Left colon (tissue), 2 donors: ENCODE results near the gene PRPF18. TPM values are rescaled to one million over a fixed set of nuclear protein-coding genes. Genes with fewer than 3 reads are reported as not detected.

Source experiments
- ATAC-seq: fragments of 200-7000 bp; cut with Tn5 transposase; one replicate; pipeline ENCODE4 v1.9.1; 2020; ENCODE audit warnings: mild to moderate bottlenecking, moderate library complexity
- DNase-seq, 2 donors: peaks; one replicate each; pipeline ENCODE4 v3.0.0-alpha.2; 2020
- intact Hi-C, 2 donors: fragments of 100-400 bp; cut with DNase I in 1 of 2; cut with micrococcal nuclease in 1 of 2; formaldehyde crosslinking; loops; one replicate each; pipeline versions ENCODE4 v1.11.2 to v1.14.0; 2022; cut with DNase I, micrococcal nuclease
- total RNA-seq, 2 donors: library from RNA; stranded (reverse); fragmentation: NEBNext Ultra II Directional; extraction: Animal tissue kit (Norgen Biotek cat#: 25700); gene quantifications; one replicate each; pipeline ENCODE4 v1.2.1, GENCODE V29; 2021
- donor health status: DM: no; HTN: no; CAD: no.
- donor health status: DM: yes; HTN: yes; CAD: no.

The PRPF18 gene
- total RNA-seq, 2 donors from 2014 or later, result 19.8 to 22.4 TPM

DNA sequence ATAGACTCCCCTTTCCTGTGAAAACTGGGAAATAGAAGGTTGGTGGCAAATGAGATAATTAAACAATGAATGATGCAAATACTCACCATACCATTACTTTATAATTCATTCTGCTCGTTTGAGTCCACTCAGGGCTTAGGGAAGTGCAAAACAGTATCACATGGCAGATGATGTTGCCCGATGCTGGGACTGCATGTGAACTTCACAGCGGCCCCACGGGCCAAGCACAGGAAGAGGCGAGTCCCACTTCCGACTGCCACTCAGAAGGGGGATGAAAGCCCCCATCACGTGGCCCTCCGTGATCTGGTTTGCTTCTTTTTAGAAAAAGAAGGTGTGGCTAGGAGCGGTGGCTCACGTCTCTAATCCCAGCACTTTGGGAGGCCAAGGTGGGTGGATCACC, 71.5 kb downstream of the PRPF18 start:
- DNase-seq (no peak), ATAC-seq (no peak)
- intact Hi-C loops, result no loop called here

DNA sequence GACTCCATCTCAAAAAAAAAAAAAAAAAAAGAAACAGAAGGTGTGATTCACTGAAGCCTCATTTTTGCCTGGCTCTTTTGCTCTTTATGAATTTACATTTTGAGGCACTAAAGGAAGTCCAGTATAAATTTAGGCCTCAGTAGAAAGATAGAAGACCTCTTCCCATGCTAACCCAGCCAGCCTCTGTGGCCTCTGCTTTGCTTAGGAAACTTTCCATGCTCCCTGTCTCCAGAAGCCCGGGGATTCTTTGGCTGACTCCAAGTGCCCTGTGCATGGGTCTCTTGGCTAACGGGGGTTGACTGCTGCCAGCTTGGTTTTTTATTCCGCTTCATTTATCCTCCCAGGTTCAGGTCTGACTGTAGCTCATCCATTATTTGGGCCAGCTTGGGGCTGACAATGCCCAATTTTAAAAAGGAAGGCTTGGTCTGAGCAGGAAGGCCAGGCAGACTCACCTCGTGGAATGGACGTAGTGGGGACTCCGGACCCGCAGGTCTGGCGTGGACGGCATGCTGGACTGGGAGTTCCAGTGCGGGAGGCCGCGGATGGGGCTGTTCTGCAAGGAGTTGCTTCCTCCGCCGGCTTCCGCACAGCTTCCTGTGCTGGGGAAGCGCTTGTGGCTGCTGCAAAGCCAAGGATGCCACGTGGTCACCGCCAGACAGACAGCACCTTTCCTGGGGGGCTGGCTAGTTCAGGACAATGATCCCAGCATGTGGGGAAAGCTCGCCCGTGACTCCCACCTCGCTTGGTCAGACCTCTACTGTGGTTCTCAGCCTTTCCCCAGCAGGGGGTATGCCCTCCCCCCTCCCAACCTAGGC, 72.3 kb downstream of the PRPF18 start:
- ATAC-seq, result no peak
- DNase-seq, result peak; percentile 25 to 44
- intact Hi-C loops, result no loop called here

DNA sequence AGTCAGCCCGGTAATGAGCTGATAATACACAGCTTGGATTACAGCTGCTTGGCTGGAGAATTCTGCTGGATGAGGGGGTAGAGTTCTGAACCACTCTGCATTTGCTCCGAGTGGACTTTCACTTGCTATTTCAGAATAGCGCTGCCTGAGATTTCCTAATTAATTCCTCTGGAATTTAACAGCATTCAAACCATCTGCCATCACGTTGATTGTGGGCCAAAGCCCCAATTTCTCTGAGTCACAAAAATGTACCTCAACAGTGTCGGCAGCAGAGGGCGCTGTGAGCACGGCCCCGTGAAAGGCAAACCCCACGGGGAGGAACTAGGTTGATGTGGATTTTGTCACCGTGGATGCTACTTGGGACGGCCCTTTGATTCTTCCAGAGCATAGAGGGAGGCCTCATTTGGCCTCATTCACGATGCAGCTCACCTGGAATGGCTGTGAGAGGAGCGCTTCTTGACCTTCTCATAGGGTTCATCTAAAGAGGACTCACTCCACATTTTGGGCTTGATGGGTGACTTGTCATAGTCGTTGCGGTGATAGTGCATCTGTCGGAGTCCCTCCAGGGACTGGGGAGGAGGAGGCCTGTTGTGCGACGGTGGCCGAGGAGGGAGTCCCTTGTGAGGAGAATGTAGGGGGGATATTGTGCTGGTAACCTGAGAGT, 73.3 kb downstream of the PRPF18 start:
- intact Hi-C loops, result loop anchor here (2.0 to 10.0 kb wide), 2 partner anchors 113 to 115 kb away; no protein-coding TSS in a partner anchor
- ATAC-seq, result peak; percentile 59
- DNase-seq, result peak; percentile 42 to 67

GRCh38 chr10:13660551-13660920, 73.8 kb downstream of the PRPF18 start:
- ATAC-seq (no peak), DNase-seq (no peak)
- intact Hi-C loops, result loop anchor here (2.0 to 10.0 kb wide), 2 partner anchors 112 to 114 kb away; no protein-coding TSS in a partner anchor

DNA sequence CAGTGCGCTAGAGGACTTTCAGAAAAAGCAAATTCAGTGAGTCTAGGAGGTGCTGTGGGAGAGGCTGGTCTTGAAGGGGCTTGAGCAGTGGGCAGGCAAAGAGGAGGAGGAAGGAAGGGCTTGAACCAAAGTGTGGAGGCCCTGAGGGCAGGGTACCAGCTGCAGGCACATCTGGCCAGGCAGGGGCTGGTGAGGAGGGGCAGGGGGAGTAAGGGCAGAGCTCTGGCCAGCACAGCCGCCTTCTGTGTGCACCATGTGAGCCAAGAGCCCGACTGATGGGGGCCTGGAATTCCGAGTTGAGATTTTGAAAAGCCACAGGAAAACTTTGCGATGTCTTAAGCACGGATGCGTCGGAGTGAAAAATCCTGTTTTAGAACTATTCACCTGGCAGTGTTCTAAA, 74.5 kb downstream of the PRPF18 start:
- DNase-seq (no peak), ATAC-seq (no peak)
- intact Hi-C loops, result loop anchor here (2.0 to 10.0 kb wide), 2 partner anchors 112 to 114 kb away; no protein-coding TSS in a partner anchor

GRCh38 chr10:13665516-13666262, 78.9 kb downstream of the PRPF18 start:
- intact Hi-C loops, result loop anchor here in 1 of 2 donors (10.0 kb wide), 1 partner anchor 109 kb away; no protein-coding TSS in a partner anchor
- ATAC-seq, result no peak
- DNase-seq, result no peak

GRCh38 chr10:13668126-13668525, 81.4 kb downstream of the PRPF18 start:
- intact Hi-C loops, result loop anchor here in 1 of 2 donors (10.0 kb wide), 1 partner anchor 107 kb away; no protein-coding TSS in a partner anchor
- DNase-seq, result no peak
- no peak for ATAC-seq

- intact Hi-C loops, result loop anchor here in 1 of 2 donors (10.0 kb wide), 1 partner anchor 105 kb away; no protein-coding TSS in a partner anchor
- no peak for DNase-seq
- peak; percentile 63 for ATAC-seq
Observed at GRCh38 chr10:13669182-13669855, 82.6 kb downstream of the PRPF18 start.

GRCh38 chr10:13669901-13670300, 83.1 kb downstream of the PRPF18 start:
- ATAC-seq, result no peak
- intact Hi-C loops, result loop anchor here in 1 of 2 donors (10.0 kb wide), 1 partner anchor 105 kb away; no protein-coding TSS in a partner anchor

DNA sequence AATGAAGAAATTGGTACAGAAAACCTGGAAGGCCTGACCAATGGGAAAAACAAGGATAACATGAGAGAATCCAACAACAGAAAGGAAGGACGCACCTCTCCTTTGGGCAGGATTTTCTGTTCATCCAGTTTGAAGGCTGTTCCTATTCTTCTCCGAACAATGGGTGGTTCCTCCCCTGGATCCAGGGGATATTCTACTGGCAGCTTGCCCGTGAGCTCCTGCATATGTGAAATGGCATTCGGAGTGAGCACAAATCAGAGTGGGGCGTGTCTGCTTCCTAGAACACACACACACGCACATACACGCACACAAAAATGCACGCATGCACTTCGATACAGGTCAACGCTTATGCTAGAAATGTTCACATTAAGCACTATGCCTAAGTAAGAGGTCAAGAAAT, 83.5 kb downstream of the PRPF18 start:
- DNase-seq (no peak), ATAC-seq (no peak)
- intact Hi-C loops, result no loop called here

More at GRCh38 chr10:13669901-13670300, 83.1 kb downstream of the PRPF18 start:
- no peak for DNase-seq

- DNase-seq (no peak), ATAC-seq (no peak)
- intact Hi-C loops, result no loop called here
Observed at GRCh38 chr10:13671904-13672303, 85.1 kb downstream of the PRPF18 start.

DNA sequence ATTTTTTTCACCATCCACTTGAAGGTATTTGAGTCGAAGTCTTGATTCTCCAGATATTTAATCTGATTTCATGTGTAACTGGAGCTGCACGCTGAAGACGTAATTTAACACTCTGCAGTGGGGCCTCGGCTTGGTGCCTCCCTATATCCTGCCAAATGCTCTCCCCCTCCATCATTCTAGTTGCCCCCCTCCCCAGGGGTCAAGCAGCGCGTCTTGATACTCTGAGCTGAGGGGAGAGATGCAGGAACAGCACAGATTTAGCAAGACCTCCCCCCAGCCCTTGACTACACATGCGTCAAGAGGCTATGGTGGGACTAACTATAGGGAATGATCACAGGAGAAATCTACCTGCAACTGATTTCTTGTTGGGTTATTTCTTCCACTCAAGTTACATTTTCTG, 85.8 kb downstream of the PRPF18 start:
- DNase-seq, result no peak
- intact Hi-C loops, result no loop called here
- no peak for ATAC-seq

GRCh38 chr10:13673156-13673555, 86.4 kb downstream of the PRPF18 start:
- intact Hi-C loops, result no loop called here
- DNase-seq, result no peak
- ATAC-seq, result no peak

DNA sequence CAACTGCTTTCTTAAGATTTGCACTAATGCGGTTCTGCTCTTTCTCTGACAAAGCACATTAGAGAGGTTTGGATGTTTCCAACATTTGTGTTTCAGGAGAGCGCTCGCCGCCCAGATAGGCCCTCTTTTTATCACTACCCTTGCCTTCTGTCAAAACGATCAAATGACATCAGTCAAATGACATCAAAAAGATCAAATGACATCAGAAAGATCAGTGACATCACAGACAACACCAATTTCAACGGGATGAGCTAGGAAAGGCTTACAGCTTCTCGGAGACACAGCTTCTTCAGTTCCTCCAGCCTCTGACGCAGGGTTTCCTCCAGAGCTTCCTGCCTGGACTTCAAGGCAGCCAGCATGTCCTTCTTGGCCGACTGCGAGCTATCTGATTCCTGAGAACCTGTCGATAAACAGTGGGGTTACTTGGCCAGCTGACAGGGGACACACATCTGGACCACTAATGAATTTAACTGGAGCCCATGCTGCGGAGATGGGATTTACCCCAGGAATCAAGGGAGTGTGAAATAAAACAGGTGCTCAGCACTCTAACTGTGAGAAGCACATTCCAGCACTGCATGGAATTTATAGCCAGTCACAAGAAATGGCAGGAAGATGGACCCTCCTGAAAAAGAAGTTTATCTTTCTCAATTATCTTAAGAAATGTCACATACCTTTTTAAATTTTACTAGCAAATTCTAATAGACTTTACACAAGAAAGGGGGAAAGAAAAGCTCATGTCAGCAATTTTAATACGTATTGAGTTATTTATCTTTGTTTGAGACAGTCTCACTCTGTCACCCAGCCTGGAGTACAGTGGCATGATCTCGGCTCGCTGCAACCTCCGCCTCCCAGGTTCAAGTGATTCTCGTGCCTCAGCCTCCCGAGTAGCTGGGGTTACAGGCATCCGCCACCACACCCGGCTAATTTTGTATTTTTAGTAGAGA, 88.2 kb downstream of the PRPF18 start:
- intact Hi-C loops, result no loop called here
- DNase-seq (no peak), ATAC-seq (no peak)

GRCh38 chr10:13678101-13678843, 91.5 kb downstream of the PRPF18 start:
- intact Hi-C loops, result no loop called here
- ATAC-seq (no peak), DNase-seq (no peak)
